Liver (tissue), 9 donors: ENCODE results near the gene RBMS3. TPM values are rescaled to one million over a fixed set of nuclear protein-coding genes. Genes with fewer than 3 reads are reported as not detected.

Experiments used
- DNase-seq: peaks from one replicate; pipeline ENCODE4 v3.0.0-alpha.2; 2017; ENCODE audit warnings: low spot score
- H3K27ac ChIP-seq, 2 donors: one replicate each; pipeline ENCODE4 v1.7.0; 2013; ENCODE audit warnings: inconsistent platforms in 2 of 2, low read length in 2 of 2, control low read depth in 1 of 2, low read depth in 1 of 2, mild to moderate bottlenecking in 1 of 2
- H3K27me3 ChIP-seq, 4 donors: one replicate each; pipeline versions ENCODE4 v1.6.1 to v1.7.0; 2013; ENCODE audit warnings: low read length in 3 of 4, inconsistent platforms in 1 of 4, mild to moderate bottlenecking in 1 of 4, moderate library complexity in 1 of 4; ENCODE audit not compliant: control insufficient read depth in 4 of 4, insufficient read depth in 4 of 4
- H3K36me3 ChIP-seq, 4 donors: one replicate each; pipeline versions ENCODE4 v1.6.1 to v1.7.0; 2013; ENCODE audit warnings: low read length in 3 of 4, mild to moderate bottlenecking in 3 of 4, low read depth in 1 of 4, moderate library complexity in 1 of 4; ENCODE audit not compliant: control insufficient read depth in 4 of 4, insufficient read depth in 3 of 4
- H3K4me1 ChIP-seq, 4 donors: one replicate each; pipeline versions ENCODE4 v1.6.1 to v1.7.0; 2013; ENCODE audit warnings: low read length in 3 of 4, mild to moderate bottlenecking in 3 of 4, moderate library complexity in 1 of 4; ENCODE audit not compliant: control insufficient read depth in 4 of 4, insufficient read depth in 4 of 4
- H3K4me3 ChIP-seq, 3 donors: one replicate each; pipeline versions ENCODE4 v1.6.1 to v1.7.0; 2013; ENCODE audit warnings: low read length in 3 of 3, control low read depth in 1 of 3, low read depth in 1 of 3, mild to moderate bottlenecking in 1 of 3
- H3K9ac ChIP-seq, 2 donors: one replicate each; pipeline ENCODE4 v1.7.0; 2013; ENCODE audit warnings: low read length in 2 of 2, mild to moderate bottlenecking in 2 of 2, moderate library complexity in 2 of 2, control low read depth in 1 of 2, low read depth in 1 of 2
- H3K9me3 ChIP-seq, 4 donors: one replicate each; pipeline versions ENCODE4 v1.6.1 to v1.7.0; 2013; ENCODE audit warnings: low read length in 3 of 4; ENCODE audit not compliant: control insufficient read depth in 4 of 4
- CTCF ChIP-seq: fragments of 150-350 bp; IDR thresholded peaks from 2 replicates; pipeline ENCODE4 v1.5.1; 2017; ENCODE audit warnings: improper control_type of control experiment, low read depth, low read length; ENCODE audit not compliant: missing input control
- FOXA1 ChIP-seq: IDR thresholded peaks from 2 replicates; pipeline ENCODE4 v1.6.1; 2016; ENCODE audit warnings: antibody characterized with exemption
- FOXA2 ChIP-seq: IDR thresholded peaks from 2 replicates; pipeline ENCODE4 v1.6.1; 2016; ENCODE audit warnings: antibody characterized with exemption
- GABPA ChIP-seq, 2 donors: IDR thresholded peaks in 1 of 2; conservative IDR thresholded peaks in 1 of 2; 2 replicates each; pipeline ENCODE4 v1.6.1; 2016; ENCODE audit warnings: antibody characterized with exemption in 2 of 2, mild to moderate bottlenecking in 1 of 2, moderate library complexity in 1 of 2
- HNF4G ChIP-seq: IDR thresholded peaks from 2 replicates; pipeline ENCODE4 v1.6.1; 2016; ENCODE audit warnings: antibody characterized with exemption
- JUND ChIP-seq, 2 donors: IDR thresholded peaks; 2 replicates each; pipeline ENCODE4 v1.6.1; 2016; ENCODE audit warnings: antibody characterized with exemption in 2 of 2
- MAX ChIP-seq: IDR thresholded peaks from 2 replicates; pipeline ENCODE4 v1.6.1; 2016; ENCODE audit warnings: antibody characterized with exemption
- NR2F2 ChIP-seq: IDR thresholded peaks from 2 replicates; pipeline ENCODE4 v1.6.1; 2016; ENCODE audit warnings: antibody characterized with exemption
- RAD21 ChIP-seq, 2 donors: IDR thresholded peaks; 2 replicates each; pipeline ENCODE4 v1.6.1; 2016; ENCODE audit warnings: antibody characterized with exemption in 2 of 2, mild to moderate bottlenecking in 2 of 2
- RXRA ChIP-seq, 2 donors: IDR thresholded peaks; 2 replicates each; pipeline ENCODE4 v1.6.1; 2017 to 2018; ENCODE audit warnings: antibody characterized with exemption in 2 of 2, mild to moderate bottlenecking in 1 of 2
- SP1 ChIP-seq: IDR thresholded peaks from 2 replicates; pipeline ENCODE4 v1.6.1; 2018; ENCODE audit warnings: antibody characterized with exemption, mild to moderate bottlenecking
- TAF1 ChIP-seq: conservative IDR thresholded peaks from 2 replicates; pipeline ENCODE4 v1.6.1; 2016; ENCODE audit warnings: antibody characterized with exemption, mild to moderate bottlenecking
- YY1 ChIP-seq: IDR thresholded peaks from 2 replicates; pipeline ENCODE4 v1.6.1; 2016; ENCODE audit warnings: antibody characterized with exemption, mild to moderate bottlenecking
- WGBS: extraction: QIAGEN DNeasy Blood & Tissue Kit; methylation state at CpG from one replicate; pipeline ENCODE4 v1.1.7; 2013; 5-methylcytosine and 5-hydroxymethylcytosine counted together
- polyA plus RNA-seq, 2 donors: library from polyadenylated mRNA; stranded (reverse) in 1 of 2; unstranded in 1 of 2; fragments of 200-250 nt in 1 of 2; fragments of >200 nt in 1 of 2; fragmentation: Nextera tagmentation in 1 of 2; extraction: Ambion mirVana in 1 of 2; gene quantifications; one replicate each; pipeline versions ENCODE4 v1.2.1 to v1.2.3, GENCODE V29; 2013 to 2015
- total RNA-seq, 2 donors: library from RNA; depleted of rRNA; stranded (reverse); fragments of >200 nt; gene quantifications; one replicate each; pipeline ENCODE4 v1.2.3, GENCODE V29; 2014
- TF ChIP-seq, protein P1 (sequence below): IDR thresholded peaks from 2 replicates; pipeline ENCODE4 v1.6.1; 2016; ENCODE audit warnings: antibody characterized with exemption, mild to moderate bottlenecking
- donor health status: healthy.
- donor health status: healthy.
- donor health status: healthy.
- donor health status: healthy.
- donor health status: healthy.

The RBMS3 gene
- total and polyA plus RNA-seq, 4 donors, result 1.2 to 14.9 (median 9.3) TPM

- TF ChIP-seq TAF1, result no peak
- Histone ChIP-seq H3K4me3 (no peak overlapping the region), H3K27ac (no peak overlapping the region), H3K36me3 (no peaks in the 10 kb centered on the region), H3K4me1 (no peaks in the 10 kb centered on the region), H3K9ac (no peak overlapping the region), H3K27me3 (no peaks in the 10 kb centered on the region), H3K9me3 (no peaks in the 10 kb centered on the region)
- DNase-seq, result no peak
- WGBS, result 92% methylated on average over 3 of the region's 3 CpGs
These were observed 197.7 kb downstream of the RBMS3 start for GRCh38 chr3:29478611-29479010.

DNA sequence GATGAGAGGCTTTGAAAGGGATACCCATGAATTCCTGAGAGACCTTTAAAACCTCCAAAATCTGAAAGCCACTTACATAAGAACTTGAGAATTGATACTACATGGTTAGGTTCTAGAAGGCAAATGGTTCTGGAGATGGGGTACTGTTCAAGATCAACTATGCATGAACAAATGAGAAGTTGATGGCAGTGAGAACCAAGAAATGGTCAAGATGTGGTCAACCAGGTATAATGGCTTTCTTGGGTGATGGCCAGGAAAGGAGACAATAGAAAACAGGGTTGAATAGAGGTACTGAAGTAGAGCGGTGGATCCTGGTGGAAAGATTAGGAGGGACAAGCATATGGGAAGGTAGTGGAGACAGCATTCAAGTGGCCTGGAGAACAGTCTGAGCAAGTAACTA is 200.4 kb downstream of the RBMS3 start:
- 98% methylated on average over 1 of the region's 1 CpG for WGBS
- TF ChIP-seq GABPA (IDR thresholded peaks at IDR 0.05 in 1 of 2, conservative IDR thresholded peaks at IDR 0.05 in 1 of 2) (no peak), FOXA1 (no peak), RAD21 (IDR thresholded peaks at IDR 0.05) (no peak), NR2F2 (no peak), JUND (IDR thresholded peaks at IDR 0.05) (no peak), FOXA2 (no peak), SP1 (no peak), CTCF (no peak), TAF1 (no peak), RXRA (IDR thresholded peaks at IDR 0.05) (no peak), MAX (no peak), HNF4G (no peak), YY1 (no peak)
- TF ChIP-seq, protein P1, sequence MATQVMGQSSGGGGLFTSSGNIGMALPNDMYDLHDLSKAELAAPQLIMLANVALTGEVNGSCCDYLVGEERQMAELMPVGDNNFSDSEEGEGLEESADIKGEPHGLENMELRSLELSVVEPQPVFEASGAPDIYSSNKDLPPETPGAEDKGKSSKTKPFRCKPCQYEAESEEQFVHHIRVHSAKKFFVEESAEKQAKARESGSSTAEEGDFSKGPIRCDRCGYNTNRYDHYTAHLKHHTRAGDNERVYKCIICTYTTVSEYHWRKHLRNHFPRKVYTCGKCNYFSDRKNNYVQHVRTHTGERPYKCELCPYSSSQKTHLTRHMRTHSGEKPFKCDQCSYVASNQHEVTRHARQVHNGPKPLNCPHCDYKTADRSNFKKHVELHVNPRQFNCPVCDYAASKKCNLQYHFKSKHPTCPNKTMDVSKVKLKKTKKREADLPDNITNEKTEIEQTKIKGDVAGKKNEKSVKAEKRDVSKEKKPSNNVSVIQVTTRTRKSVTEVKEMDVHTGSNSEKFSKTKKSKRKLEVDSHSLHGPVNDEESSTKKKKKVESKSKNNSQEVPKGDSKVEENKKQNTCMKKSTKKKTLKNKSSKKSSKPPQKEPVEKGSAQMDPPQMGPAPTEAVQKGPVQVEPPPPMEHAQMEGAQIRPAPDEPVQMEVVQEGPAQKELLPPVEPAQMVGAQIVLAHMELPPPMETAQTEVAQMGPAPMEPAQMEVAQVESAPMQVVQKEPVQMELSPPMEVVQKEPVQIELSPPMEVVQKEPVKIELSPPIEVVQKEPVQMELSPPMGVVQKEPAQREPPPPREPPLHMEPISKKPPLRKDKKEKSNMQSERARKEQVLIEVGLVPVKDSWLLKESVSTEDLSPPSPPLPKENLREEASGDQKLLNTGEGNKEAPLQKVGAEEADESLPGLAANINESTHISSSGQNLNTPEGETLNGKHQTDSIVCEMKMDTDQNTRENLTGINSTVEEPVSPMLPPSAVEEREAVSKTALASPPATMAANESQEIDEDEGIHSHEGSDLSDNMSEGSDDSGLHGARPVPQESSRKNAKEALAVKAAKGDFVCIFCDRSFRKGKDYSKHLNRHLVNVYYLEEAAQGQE, result no peak
- DNase-seq, result no peak

More for the DNA sequence above, 200.4 kb downstream of the RBMS3 start:
- no peaks in the 10 kb centered on the region for H3K27me3 ChIP-seq
- H3K27ac ChIP-seq, result no peak overlapping the region
- no peaks in the 10 kb centered on the region for H3K36me3 ChIP-seq
- H3K9me3 ChIP-seq, result no peaks in the 10 kb centered on the region
- H3K4me3 ChIP-seq, result no peak overlapping the region
- no peaks in the 10 kb centered on the region for H3K4me1 ChIP-seq
- H3K9ac ChIP-seq, result no peak overlapping the region
